Hematopoietic multipotent progenitor cell treated with erythropoietin and hydrocortisone succinate and interleukin-3 and kit ligand, for 6 days (in vitro differentiated cells): Measurements from ENCODE around the gene GLB1L2.

Experiments used
- DNase-seq: peaks from one replicate; pipeline ENCODE4 v3.0.0-alpha.2; 2015

GLB1L2 gene

GRCh38 chr11:134407321-134407828 lies 75.6 kb downstream of the GLB1L2 start:
- no peak for DNase-seq

GRCh38 chr11:134407923-134408322 lies 76.1 kb downstream of the GLB1L2 start:
- DNase-seq, result no peak

- DNase-seq, result no peak
These were observed 78.0 kb downstream of the GLB1L2 start for GRCh38 chr11:134409552-134410429.

GRCh38 chr11:134410766-134411165 lies 79.0 kb downstream of the GLB1L2 start:
- no peak for DNase-seq

DNA sequence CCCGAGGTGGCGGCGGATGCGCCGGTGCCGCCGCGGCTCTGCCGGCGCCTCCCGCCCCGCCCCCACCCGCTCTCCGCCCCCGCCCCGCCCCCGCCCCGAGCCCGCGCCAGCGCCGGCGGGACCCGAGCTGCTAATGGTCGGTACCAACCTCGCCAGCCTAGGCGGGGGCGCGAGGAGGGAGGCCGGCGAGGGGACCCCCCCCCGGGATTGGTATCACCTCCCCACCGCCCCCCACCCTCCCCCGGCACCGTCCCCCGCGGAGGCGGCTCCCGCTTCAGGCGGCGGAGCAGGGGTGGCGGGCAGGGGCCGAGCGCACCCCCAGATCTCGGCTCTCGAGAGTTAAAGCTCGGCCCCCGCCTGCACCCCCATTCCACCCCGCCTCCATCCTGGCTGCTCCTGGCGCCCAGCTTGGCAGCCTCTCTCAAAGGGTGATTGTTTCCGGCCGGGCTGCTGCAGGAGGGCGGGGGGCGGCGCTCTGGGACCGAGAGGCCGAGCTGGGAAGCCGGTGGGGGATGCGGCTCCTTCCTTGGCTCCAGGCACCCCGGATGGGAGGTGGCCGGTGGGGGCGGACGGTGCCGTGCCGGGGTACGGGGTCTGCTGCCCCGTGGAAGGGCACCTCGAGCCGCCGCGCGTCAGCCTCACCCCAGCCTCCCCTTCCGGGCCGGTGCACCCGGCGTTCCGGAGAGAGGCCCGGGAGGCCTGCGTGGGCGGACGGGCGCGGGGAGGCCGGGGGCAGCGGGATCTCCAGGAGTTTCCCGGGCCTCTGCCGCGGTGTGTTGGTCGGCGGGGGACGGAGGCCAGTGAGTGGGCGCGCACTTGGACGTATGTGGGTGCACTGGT lies 80.6 kb downstream of the GLB1L2 start, which contains the start of gene B3GAT1:
TSS of gene B3GAT1 (minus strand) at position 40 of the 840 bp plus-strand sequence. CDS start 24,583 bp downstream, outside the sequence.
- no peak for DNase-seq

DNA sequence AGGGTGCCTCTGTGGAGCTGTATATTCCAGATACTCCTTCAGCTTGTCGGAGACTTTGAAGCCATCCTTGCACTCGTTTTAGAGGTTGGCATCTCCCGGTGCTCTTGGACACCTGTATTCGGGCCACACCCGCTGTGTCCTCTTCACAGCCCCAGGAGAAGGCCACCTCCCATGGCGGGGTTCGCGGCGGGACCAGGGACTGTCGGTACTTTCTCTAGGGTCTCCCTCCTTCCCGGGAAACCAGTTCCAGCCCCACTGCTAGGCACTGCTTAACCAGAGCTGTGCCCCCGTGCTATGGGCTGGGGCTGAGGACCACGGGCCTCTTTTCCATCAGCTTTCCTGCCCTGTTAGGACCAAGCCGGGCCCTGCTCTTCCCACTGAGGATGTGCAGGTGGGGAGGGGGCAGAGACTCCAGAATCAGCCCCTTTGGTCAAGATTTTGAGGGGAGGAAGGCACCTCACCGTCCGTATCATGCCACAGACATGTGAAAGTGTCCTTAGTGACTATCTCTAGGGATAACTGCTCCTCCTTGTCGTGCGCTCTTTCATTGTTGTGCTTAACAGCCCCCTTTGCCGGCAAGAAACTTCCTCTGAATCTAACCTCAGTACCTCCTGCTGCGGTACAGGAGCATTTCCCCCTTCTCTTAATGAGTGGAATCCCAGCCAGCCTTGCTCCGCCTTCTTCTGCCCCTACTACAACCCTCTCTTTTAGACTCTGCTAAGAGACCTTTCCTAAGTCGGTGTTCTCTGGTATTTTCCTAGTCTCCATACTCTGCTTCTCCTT lies 81.4 kb downstream of the GLB1L2 start:
- peak; percentile 8 for DNase-seq

DNA sequence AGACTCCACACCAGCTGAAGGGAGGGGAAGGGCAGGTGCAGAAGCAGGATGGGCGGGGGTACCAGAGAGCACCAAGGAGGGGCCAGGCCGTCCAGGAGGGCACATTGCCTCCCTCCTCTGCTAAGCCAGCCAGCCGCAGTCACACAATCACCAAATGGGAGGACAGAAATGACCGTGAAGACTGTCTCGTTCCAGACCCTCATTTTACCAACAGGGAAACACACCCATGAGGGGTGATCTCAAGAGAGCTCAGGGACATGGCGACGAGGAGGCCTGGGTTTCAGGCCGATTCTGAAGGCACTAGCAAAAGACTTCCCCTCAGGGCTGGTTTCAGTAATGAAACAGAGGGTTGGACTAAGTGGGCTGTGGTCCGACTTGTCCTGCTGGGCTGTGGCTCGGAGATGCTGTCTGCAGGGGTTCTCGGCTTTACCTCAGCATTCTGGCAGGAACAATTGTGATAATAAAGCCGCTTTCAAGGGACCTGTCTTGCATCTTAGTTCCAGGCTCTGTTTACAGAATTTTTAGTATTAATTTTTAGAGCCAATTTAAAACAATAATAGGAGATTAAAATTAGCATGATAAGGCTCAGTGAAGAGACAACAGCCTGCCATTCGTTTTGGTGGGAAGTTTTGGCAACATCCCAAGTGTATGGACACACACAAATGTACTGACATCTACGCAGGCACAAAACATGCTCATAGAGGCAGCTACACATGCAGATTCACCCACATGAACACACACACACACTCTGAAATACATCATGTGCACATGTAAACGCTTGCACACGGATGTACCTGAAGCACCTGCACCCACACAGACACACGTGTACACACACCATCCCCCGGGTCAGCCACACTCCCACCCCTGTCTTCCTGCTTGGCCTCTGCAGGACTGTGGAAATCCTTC lies 82.3 kb downstream of the GLB1L2 start:
- no peak for DNase-seq

- no peak for DNase-seq
These were observed 83.3 kb downstream of the GLB1L2 start for GRCh38 chr11:134414766-134415765.

GRCh38 chr11:134416726-134417125 lies 84.9 kb downstream of the GLB1L2 start:
- no peak for DNase-seq

- DNase-seq, result peak; percentile 33
These were observed 86.4 kb downstream of the GLB1L2 start for GRCh38 chr11:134417871-134418840.

DNA sequence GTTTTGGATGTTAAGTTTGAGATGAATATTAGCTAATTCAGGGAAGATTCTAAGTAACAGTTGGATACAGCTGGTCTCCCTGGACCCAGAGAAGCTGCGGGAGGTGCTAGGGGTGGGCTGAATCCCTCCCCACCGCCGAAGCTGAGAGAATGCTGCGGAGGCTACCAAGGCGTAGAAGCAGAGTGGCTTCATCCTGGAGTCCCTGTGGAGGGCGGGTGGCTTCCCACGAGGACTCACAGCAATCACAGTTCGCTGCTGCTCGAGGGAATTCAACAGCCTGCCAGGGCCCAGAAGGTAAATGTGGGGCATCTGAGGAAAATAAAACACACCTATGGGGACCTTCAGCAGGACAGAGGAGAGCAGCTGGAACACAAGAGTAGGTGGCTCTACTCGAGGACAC lies 91.3 kb downstream of the GLB1L2 start:
- no peak for DNase-seq

- DNase-seq, result no peak
These were observed 93.6 kb downstream of the GLB1L2 start for GRCh38 chr11:134425413-134425812.
